Measurements from ENCODE around the gene ROR2. TPM values are rescaled to one million over a fixed set of nuclear protein-coding genes. Genes with fewer than 3 reads are reported as not detected.

Gene ROR2
- total RNA-seq, 1 experiment from 2014 or later: 0.84 TPM

- H3K9me3 Mint-ChIP-seq (ENCODE audit: unreplicated experiment): no peaks in the 10 kb centered on the region
- POLR2A ChIA-PET: no interaction called here
- intact Hi-C loops (cut with micrococcal nuclease): no loop called here
- H3K27me3 Mint-ChIP-seq (ENCODE audit: insufficient read depth, unreplicated experiment): no peaks in the 10 kb centered on the region
- no peak for TF ChIP-seq CTCF (IDR thresholded peaks at IDR 0.05; ENCODE audit: unreplicated experiment)
- no TSS peak for BruUV-seq (replicated peaks)
- peaks cover 17% of the 10 kb centered on the region for H3K4me1 Mint-ChIP-seq (ENCODE audit: insufficient read depth, unreplicated experiment)
- H3K27ac Mint-ChIP-seq (ENCODE audit: low read depth, unreplicated experiment): no peak overlapping the region
- H3K36me3 Mint-ChIP-seq (ENCODE audit: insufficient read depth, unreplicated experiment): no peaks in the 10 kb centered on the region
- CTCF ChIA-PET: interaction anchor here (0.6 to 1.6 kb wide), 4 partner anchors 9 to 627 kb away, joined by 3 to 8 read pairs (median 4); no protein-coding TSS in a partner anchor
- H3K4me3 Mint-ChIP-seq (ENCODE audit: unreplicated experiment): no peak overlapping the region
- DNase-seq (ENCODE audit: unreplicated experiment): no peak
Measured at GRCh38 chr9:91716815-91717214, 233.2 kb downstream of the ROR2 start.

GRCh38 chr9:91716239-91716638 is 233.8 kb downstream of the ROR2 start:
- Mint-ChIP-seq H3K27ac (ENCODE audit: low read depth, unreplicated experiment) (no peak overlapping the region), H3K4me3 (ENCODE audit: unreplicated experiment) (no peak overlapping the region), H3K9me3 (ENCODE audit: unreplicated experiment) (no peaks in the 10 kb centered on the region), H3K36me3 (ENCODE audit: insufficient read depth, unreplicated experiment) (no peaks in the 10 kb centered on the region), H3K4me1 (ENCODE audit: insufficient read depth, unreplicated experiment) (peaks cover 17% of the 10 kb centered on the region), H3K27me3 (ENCODE audit: insufficient read depth, unreplicated experiment) (no peaks in the 10 kb centered on the region)
- POLR2A ChIA-PET: no interaction called here
- no peak for TF ChIP-seq CTCF (IDR thresholded peaks at IDR 0.05; ENCODE audit: unreplicated experiment)
- no peak for DNase-seq (ENCODE audit: unreplicated experiment)
- intact Hi-C loops (cut with micrococcal nuclease): no loop called here
- no TSS peak for BruUV-seq (replicated peaks)
- CTCF ChIA-PET: interaction anchor here (0.6 to 0.7 kb wide), 5 partner anchors 8 to 281 kb away, joined by 3 to 5 read pairs (median 4); no protein-coding TSS in a partner anchor

GRCh38 chr9:91714874-91715615 is 235.0 kb downstream of the ROR2 start:
- H3K4me1 Mint-ChIP-seq (ENCODE audit: insufficient read depth, unreplicated experiment): peaks cover 8% of the 10 kb centered on the region

More at GRCh38 chr9:91714874-91715615, 235.0 kb downstream of the ROR2 start:
- Mint-ChIP-seq H3K27me3 (ENCODE audit: insufficient read depth, unreplicated experiment) (no peaks in the 10 kb centered on the region), H3K4me3 (ENCODE audit: unreplicated experiment) (no peak overlapping the region), H3K36me3 (ENCODE audit: insufficient read depth, unreplicated experiment) (no peaks in the 10 kb centered on the region), H3K27ac (ENCODE audit: low read depth, unreplicated experiment) (no peak overlapping the region), H3K9me3 (ENCODE audit: unreplicated experiment) (no peaks in the 10 kb centered on the region)
- intact Hi-C loops (cut with micrococcal nuclease): no loop called here
- ChIA-PET POLR2A (interaction anchor here (0.6 kb wide), 1 partner anchor 14 kb away, joined by 3 read pairs; no protein-coding TSS in a partner anchor), CTCF (interaction anchor here (0.6 to 0.9 kb wide), 5 partner anchors 21 to 1502 kb away, joined by 3 to 4 read pairs (median 3); no protein-coding TSS in a partner anchor)
- no peak for DNase-seq (ENCODE audit: unreplicated experiment)
- BruUV-seq (replicated peaks): no TSS peak
- no peak for TF ChIP-seq CTCF (IDR thresholded peaks at IDR 0.05; ENCODE audit: unreplicated experiment)
